Measurements from ENCODE around the gene RXFP4. TPM values are rescaled to one million over a fixed set of nuclear protein-coding genes. Genes with fewer than 3 reads are reported as not detected.

The RXFP4 gene
- total and polyA plus RNA-seq, 9 of the 15 experiments (the other 6 are each of a cell fraction or from before 2014, with no cell fraction given), result 0.64 TPM; not detected in 8

- no peak for TF ChIP-seq HNRNPH1 (optimal IDR thresholded peaks at IDR 0.05; ENCODE audit: low read depth, low read length)
- TF ChIP-seq PRMT5 (CRISPR knock-in tag; IDR thresholded peaks at IDR 0.05), result no peak
- TF ChIP-seq GTF2E2 (tag; IDR thresholded peaks at IDR 0.05), result peak; percentile 89; the same call in 1 of the 2 replicates
- peak; percentile 23; the same call in 1 of the 2 replicates for TF ChIP-seq NCOA6 (IDR thresholded peaks at IDR 0.05)
- no peak for TF ChIP-seq NR2F6 (CRISPR knock-in tag; IDR thresholded peaks at IDR 0.05)
- TF ChIP-seq KLF13 (tag; IDR thresholded peaks at IDR 0.05; ENCODE audit: borderline replicate concordance, low read depth), result no peak
- TF ChIP-seq ZFP30 (CRISPR knock-in tag; IDR thresholded peaks at IDR 0.05; ENCODE audit: borderline replicate concordance), result no peak
- TF ChIP-seq SIX5 (IDR thresholded peaks at IDR 0.05; ENCODE audit: borderline replicate concordance in 1 of 2, insufficient read depth in 1 of 2, low read depth in 1 of 2, low read length in 2 of 2), result peak; percentile 30 to 37; a peak in 3 of 4 replicates
- peak; percentile 96 for TF ChIP-seq THAP12 (CRISPR knock-in tag; IDR thresholded peaks at IDR 0.05)
- peak; percentile 92 for TF ChIP-seq ZNF766 (CRISPR knock-in tag; conservative IDR thresholded peaks at IDR 0.05)
- TF ChIP-seq POLR2G (IDR thresholded peaks at IDR 0.05; ENCODE audit: low read depth, low read length), result peak; percentile 99
- TF ChIP-seq DDX20 (tag; IDR thresholded peaks at IDR 0.05; ENCODE audit: low read depth), result no peak
- no peak for TF ChIP-seq PTTG1 (tag; IDR thresholded peaks at IDR 0.05; ENCODE audit: low read depth)
- TF ChIP-seq ELF4 (CRISPR knock-in tag; IDR thresholded peaks at IDR 0.05), result peak; percentile 80
- TF ChIP-seq IFI16 (CRISPR knock-in tag; IDR thresholded peaks at IDR 0.05), result no peak
- peak; percentile 99 for TF ChIP-seq POLR2B (IDR thresholded peaks at IDR 0.05; ENCODE audit: low read depth, partially characterized antibody)
- TF ChIP-seq, protein P1, sequence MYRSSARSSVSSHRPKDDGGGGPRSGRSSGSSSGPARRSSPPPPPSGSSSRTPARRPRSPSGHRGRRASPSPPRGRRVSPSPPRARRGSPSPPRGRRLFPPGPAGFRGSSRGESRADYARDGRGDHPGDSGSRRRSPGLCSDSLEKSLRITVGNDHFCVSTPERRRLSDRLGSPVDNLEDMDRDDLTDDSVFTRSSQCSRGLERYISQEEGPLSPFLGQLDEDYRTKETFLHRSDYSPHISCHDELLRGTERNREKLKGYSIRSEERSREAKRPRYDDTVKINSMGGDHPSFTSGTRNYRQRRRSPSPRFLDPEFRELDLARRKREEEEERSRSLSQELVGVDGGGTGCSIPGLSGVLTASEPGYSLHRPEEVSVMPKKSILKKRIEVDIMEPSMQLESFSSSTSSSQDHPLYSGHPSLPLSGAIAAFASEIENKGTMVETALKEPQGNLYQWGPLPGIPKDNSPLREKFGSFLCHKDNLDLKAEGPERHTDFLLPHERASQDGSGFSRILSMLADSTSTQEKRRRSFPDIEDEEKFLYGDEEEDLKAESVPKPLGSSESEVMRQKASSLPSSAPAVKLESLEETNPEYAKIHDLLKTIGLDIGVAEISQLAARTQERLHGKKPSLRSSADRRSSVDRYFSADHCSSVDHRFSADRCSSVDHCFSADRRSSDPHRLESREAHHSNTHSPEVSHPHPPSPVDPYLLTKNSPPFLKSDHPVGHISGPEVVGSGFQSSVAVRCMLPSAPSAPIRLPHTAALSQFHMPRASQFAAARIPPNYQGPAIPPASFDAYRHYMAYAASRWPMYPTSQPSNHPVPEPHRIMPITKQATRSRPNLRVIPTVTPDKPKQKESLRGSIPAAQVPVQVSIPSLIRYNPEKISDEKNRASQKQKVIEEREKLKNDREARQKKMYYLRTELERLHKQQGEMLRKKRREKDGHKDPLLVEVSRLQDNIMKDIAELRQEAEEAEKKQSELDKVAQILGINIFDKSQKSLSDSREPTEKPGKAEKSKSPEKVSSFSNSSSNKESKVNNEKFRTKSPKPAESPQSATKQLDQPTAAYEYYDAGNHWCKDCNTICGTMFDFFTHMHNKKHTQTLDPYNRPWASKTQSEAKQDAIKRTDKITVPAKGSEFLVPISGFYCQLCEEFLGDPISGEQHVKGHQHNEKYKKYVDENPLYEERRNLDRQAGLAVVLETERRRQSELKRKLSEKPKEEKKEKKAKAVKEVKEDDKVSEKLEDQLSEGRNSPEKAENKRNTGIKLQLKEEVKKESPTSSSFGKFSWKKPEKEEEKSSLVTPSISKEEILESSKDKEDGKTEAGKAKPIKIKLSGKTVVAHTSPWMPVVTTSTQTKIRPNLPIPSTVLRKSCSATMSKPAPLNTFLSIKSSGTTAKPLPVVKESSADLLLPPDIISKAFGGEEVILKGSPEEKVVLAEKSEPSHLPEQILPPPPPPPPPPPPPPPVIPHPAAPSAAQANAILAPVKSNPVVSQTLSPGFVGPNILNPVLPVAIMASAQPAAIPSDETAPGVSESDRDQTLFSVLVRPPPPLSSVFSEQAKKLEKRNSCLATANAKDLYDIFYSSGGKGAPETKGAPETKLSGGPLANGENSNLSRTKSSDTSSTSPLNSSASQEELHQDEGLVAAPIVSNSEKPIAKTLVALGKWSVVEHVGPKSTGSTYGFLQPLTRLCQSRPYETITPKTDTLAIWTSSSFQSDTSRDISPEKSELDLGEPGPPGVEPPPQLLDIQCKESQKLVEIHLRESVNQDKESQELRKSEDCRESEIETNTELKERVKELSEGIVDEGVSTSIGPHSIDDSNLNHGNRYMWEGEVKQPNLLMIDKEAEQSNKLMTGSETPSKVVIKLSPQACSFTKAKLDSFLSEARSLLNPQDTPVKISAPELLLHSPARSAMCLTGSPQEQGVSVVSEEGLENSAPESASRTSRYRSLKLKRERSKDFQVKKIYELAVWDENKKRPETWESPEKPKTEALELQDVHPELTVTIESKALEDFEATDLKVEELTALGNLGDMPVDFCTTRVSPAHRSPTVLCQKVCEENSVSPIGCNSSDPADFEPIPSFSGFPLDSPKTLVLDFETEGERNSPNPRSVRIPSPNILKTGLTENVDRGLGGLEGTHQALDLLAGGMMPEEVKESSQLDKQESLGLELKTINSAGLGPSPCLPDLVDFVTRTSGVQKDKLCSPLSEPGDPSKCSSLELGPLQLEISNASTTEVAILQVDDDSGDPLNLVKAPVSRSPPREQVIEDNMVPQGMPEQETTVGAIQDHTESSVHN (IDR thresholded peaks at IDR 0.05; ENCODE audit: borderline replicate concordance in 1 of 2, low read depth in 1 of 2), result no peak
Measured at GRCh38 chr1:155934097-155934935, 7.1 kb upstream of the RXFP4 start, which contains the start of gene KHDC4 (continued).
